CD4-positive, alpha-beta T cell treated with Interleukin-6 at 100 ng/mL for 8 hours (primary cell): ENCODE results near the gene DRD1.

Source experiments
- DNase-seq: peaks from one replicate; pipeline ENCODE4 v3.0.0-alpha.2; 2020; ENCODE audit warnings: mixed read lengths, low spot score

Gene DRD1

DNA sequence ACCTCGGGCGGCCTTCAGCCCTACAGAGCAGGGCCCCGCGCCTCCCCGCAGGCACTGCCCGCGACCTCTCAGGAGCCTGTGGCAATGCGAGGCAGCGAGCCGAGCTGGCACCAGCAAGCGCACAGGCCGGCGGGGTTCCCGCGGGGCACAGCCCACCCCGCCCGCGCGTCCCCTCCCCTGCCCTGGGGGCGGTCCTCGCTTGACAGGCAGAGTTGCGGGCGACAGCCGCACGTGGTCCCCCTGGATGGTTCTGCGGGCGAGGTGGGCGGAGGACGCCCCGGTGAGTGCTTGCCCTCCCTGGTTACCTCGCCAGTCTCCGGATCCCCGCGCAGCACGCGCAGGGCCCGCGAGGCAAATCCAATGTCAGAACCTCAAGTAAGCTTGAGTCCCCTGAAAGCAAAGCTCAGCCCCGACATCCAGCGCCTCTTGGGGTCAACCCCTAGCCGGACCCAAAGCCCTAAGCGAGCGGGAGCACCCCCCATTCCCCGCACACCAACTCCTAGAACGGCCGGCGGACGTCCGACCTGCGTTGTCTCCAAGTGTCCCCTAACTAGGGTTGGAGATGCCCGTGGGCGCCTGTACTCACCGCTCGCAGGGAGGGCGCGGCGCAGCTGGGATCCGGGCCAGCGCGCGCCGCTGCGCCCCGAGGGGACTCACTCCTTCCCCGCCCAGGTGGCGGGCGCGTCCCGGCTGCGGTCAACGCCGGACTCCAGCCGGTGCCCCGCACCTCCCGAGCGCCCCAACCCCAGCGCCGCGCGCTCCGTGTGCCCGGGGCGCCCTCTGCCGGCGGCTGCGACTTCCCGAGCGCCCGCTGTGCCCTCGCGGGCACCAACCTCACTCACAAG, at the start of gene DRD1:
Gene DRD1, minus strand, starts transcription at position 123 of the 845 bp plus-strand sequence. CDS start 1,083 bp downstream, outside the sequence.
- DNase-seq = peak; percentile 19

DNA sequence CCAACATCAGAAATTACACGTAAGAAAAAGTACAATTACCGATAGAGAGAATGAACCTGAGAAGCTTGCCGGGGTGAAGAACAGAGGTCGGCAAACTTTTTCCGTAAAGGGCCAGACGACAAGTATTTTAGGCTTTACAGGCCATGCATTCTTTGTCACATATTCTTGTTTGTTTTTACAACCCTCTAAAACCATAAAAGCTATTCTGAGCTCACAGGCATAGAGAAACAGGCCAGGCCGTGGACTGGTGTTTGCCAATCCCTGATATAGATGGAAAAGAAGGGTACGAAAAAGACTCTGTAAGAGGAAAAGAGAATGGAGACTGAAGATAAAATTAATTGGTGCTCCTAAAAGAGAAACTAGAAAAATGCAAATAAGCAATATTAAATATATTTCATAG, 49.7 kb upstream of the DRD1 start:
- no peak for DNase-seq

DNA sequence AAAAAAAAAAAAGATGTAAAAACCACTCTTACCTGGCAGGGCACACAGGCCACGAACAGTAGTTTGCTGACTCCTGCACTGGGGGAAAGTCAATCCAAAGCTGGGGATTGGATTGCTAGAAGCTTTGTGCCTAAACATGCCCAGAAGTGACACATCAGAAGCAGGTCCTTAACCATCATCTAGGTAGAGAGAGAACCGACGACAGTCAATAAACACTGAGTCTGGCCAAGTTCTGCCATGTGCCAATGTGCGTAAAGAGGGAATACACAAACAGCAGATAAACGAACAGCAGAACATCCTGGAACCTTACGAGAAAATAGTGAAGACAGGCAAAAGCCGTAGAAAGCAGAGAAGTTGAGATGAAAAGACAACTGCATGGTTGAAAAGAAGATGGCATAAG, 49.3 kb upstream of the DRD1 start:
- DNase-seq = no peak

DNA sequence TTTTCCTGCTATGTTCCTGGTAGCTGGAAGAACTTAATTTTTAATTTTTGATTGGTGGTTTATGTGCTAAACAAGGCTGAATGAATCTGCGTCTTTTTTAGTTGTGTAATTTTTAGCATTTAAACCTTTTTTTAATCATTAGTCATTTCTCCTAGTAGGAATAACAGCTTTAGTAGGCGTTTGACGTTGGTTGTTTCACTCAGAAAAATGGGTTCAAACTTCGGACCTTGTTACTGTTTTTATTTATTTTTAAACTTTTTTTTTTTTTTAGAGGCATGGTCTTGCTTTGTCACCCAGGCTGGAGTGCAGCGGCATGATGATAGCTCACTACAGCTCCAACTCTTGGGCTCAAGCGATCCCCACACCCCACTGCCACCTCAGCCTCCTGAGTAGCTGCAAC, 47.2 kb upstream of the DRD1 start:
- DNase-seq = no peak

DNA sequence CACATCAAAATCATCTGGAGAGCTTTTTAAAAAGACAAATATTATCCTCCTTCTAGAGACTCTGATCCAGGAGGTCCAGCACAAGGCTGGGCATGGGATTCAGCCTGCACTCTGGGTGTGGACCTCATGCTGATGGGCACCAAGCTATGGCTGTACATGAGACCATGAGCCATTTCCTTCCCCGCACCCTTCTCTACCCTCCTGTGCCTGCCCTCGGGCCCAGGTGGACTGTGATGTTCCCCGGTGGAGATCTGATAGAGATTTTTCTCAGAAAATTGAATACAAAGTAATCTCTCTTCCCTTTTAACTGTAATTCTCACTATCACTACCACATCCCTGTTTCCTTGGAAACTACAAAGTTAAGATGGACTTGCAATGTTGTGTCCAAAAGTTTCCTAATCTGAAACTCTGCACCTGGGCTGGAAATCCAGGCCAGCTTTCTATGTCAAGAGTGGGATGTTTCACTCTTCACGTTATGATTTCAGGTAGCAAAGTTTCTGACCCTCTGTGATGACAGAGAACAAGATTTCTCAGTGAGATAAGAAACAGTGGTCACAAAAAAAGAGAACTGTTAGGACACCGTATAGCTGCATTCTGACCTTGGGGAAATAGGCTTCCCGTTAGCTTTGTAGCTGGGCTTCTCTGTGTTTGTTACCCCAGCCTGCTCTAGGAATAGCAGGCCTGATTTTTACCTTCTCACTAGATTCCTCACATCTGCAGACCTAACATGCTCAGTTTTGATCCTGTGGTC, 45.9 kb upstream of the DRD1 start:
- no peak for DNase-seq

DNA sequence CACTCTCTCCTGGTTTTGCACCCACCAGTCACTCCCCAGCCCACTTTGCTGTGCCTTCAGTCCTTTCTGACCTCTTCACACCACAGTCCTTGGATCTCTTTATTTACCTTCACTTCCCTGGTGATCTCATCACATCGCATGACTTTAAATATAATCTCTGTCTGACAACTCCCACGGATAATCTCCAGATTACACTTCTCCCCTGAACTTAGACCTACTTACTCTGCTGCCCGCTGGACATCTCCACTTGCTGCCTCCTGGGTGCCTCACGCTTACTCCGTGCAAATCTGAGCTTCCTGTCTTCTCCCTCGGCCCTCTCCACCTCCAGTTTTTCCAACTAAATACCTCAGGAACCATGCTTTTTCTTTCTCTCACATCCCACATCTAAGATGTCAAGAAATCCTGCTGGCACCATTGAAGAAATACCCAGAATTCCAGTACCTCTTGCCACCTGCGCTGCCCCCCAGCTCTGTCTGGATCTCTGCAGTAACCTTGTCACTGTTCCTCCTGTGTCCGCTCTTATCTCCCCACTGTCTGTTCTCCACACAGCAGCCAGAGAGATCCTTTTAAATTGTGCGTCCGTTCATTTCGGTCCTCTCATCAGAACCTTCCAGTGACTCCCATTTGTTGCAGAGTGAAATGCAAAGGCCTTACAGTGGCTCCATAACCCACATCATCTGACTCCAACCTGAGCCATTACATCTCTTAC, 43.7 kb upstream of the DRD1 start:
- DNase-seq = no peak

DNA sequence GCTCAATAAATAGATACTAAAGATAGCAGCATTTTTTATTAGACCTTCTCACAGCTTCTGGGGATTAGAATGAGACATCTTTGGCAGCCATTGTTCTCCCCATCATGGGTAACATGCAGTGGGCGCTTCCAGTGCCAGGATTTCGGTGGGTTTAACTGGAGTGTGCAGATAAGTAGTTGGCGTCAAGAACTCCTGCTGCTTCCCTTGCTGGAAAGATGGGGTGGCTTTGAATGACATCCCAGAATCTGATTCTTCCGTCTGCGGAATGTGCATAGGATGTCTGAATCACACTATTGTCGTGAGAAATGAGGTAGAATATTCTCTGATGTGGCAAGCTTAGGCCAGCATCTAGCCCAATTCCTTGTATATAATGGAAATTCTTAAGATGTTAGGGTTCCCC, 41.6 kb upstream of the DRD1 start:
- DNase-seq = no peak

DNA sequence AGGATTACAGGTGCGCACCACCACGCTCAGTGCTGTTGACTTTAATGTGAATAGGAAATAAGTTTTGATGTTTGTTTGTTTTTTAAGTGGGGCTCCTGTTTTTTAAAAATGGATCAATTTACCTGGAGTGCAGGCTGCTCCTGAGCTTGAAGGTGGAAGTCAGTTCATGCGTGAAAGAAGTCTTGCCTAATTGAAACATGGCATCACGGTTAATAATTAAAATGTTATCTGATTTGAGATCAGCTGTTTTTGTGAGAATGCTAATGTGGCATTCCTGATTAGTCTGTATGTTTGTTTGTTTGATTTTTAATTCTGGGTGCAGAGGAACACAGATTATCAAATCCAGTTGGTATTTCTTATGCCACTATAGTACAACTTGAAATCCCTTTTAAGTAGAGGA, 40.8 kb upstream of the DRD1 start:
- DNase-seq = no peak

DNA sequence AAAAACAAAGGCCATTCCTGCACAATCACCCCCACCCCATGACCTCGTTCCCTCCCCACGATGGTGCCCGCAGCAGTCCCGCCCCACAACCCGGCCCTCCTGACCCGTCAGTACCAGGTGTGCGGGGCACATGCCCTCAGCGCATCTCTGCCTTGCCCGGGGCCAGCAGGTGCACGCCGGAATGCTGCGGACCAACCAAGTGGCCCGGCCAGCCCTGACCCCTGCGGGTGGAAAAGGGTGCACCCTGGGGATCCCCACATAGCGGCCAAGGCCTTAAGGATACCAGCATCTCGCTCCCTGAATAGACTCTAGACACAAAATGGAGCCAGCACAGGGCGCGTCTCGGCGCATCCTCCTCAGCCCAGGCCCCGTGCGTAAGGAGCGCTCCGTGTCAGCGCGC, 40.3 kb upstream of the DRD1 start:
- DNase-seq = no peak

DNA sequence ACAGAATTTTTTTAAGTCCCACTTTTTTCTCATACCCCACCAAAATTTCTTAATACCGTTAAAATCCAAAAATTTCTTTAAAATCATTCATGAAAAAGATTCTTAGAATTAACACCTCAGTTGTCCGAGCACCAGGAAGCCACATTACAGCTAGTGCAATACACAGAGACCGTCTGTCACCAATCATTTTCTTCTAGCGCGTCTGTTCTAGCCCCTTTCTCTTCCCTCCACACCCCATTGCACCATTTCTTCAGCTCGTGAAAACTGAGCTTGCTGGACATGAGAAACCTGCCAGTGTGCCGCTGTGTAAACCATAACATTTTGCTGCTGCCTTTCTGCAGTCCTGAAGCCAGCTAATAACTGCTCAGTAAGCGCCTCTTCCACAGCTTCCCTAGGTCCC, 39.4 kb upstream of the DRD1 start:
- no peak for DNase-seq

DNA sequence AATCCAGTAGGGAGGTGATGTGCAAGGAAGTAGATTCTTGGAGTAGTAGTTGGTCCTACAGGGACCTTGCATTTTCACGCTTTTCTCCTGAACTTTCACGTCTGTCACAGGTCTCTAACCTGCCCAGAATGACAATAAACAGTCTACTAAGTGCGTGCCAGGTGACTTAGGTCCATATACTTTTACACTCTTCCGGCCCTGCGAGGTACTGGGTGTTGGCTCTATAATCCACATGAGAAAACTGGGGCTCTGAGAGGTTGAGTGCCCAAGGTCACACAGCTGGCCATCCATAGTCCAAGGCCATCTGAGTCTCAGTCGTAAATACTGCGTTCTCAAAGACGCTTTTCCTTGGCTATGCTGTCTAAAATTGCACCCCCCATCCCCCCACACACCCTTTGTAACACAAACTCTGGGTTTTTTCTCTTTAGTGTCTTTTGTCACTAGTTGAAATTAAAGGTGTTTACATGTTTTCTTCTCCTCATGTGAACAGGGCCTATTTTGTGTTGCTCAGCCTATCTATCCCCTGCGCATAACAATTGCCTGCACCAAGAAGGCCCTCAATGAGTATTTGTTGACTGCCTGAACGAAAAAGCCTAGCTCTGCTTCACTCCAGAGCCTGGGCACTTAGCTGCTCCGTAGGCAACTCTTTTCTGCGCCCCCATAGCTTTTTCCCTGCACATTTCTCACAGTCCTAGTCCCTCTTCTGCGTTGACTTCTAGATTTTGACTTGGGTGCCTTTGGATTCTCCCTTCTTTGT, 35.3 kb upstream of the DRD1 start:
- peak; percentile 9 for DNase-seq

DNA sequence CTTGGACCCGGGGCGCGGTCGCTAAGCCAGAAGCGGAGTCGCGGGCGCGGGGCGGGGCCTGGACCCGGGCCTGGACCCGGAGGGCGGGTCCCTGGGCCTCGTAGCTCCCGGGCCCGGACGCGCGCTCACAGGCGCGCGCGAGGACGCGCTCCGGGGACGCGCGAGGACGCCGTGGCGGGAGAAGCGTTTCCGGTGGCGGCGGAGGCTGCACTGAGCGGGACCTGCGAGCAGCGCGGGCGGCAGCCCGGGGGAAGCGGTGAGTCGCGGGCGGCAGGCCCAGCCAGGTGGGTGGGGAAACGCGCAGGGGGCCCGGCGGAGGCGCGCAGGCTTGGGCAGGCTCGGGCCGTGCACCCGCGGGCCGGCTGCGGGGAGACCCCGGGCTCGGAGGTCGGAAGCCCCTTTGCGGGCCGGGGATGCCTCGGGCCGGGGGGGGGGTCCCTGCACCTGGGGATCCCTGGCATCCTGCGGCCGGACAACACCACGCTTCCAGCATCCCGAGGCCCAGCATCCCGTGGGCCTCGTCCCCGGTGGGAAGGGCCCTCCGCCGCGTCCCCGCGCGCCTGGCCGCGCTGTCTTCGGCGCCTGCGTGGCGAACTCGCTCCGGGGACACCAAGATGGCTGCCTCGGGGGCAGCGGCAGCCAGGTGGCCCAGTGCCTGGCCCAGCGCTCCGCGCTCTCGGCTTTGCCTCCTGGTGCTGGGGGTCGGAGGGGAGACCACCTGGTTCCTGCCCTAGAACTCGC, 34.6 kb upstream of the DRD1 start, which contains the start of gene SFXN1:
Gene SFXN1, plus strand, starts transcription at position 177 of the 741 bp plus-strand sequence. CDS start 13,544 bp downstream, outside the sequence.
- DNase-seq = peak; percentile 73

DNA sequence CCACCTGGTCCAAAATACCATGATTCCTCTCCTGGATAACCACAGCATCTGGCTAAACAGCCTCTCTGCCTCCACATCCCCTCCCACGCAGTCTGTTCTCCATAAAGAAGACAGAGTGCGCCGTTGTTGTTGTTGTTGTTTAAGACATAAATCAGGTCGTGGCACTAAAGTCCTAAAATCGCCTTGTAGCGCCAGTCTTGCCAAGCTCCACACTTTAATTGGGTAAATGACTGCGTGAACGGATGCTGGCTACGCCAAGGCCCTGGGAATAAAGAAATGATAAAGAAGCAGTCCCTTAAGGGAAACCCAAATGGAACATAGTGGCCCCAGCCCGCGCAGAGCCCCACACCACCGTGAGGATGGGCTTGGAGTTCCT, 34.0 kb upstream of the DRD1 start:
- no peak for DNase-seq

DNA sequence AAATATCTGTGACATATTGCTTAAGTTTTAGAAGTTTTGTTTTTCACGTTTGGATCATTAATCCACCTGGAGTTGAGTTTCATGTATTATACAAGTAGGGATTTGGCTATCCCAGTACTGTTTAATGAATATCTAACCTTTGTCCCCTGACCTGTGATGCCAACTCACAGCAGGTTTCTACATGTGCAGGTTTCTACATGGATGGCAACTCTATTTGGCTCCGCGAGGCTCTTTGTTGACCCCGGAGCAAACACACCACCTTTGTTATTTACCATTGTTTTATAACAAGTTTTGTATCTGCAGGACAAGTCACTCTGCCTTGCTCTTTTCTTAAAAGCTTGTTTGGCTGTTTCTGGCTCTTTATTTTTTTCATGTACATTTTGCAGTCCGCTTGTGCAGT, 33.5 kb upstream of the DRD1 start:
- DNase-seq = no peak

DNA sequence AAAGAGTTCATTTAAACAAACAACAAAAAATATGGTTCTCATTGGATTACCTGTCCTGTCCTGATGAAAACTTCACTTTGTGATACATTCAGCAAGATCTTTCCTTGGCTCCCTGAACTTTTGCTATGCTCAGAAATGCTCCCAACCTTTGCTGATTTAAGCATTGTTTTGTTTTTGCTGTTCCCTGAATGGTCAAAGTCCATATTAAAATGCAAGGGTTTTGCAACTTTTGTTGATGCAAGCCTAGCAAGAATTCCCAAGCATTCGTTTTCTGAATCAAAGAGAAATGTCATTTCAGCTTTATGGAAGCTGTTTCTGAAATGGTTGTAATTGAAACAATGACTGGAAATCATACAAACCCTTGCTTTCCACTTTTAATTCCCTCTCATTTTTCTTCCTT, 31.3 kb upstream of the DRD1 start:
- no peak for DNase-seq

DNA sequence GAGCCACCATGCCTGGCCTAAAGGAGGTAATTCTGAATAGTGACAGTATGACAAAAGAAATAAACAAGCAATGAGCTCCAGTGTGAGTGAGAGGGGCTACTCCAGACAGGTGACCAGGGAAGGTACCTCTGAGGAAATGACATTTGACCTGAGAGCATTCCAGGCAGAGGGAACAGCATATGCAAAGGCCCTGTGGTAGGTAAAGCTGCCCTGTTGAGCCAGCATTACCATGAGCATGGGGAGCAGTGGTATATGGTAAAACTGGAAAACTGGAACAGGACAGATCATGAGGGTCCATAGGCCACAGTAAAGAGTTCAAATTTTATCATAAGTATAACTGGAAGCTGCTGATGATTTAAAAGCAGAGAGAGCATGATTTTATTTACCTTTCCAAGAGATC, 28.4 kb upstream of the DRD1 start:
- no peak for DNase-seq

DNA sequence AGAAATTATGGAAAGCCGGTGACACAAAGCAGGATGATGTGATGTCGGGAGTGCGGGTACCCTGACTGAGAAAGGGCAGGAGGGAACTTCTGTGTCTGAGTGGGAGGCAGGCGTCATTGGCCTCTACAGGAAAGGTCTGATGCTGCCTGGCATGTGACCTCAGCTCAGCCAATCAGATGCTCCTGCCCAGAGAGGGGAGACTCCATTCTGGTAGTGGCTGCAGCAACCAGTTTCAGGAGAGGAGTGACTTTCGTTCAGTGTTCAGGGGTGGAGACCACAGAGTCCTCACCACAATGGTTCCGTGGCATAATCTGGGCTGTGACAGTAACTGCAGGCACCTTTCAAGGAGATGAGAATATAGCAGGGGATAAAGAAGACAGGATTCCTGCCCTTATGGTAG, 27.6 kb upstream of the DRD1 start:
- DNase-seq = no peak

DNA sequence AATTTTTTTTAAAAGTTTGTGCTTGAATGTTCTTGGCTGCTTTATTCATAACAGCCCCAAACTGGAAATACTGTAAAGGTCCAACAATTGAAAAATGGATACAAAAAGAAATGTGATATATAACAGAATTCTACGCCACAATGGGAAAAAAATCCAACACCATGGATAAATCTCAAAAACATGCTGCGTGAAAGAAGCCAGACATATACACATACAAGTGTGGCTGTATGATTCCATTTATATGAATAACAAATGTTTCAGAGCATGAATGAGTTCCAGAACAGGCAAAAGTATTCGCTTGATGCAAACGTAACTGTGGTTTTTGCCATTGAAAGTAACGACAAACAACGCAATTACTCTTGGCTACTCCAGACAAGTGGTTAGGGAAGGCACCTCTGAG, 27.2 kb upstream of the DRD1 start:
- DNase-seq = no peak

DNA sequence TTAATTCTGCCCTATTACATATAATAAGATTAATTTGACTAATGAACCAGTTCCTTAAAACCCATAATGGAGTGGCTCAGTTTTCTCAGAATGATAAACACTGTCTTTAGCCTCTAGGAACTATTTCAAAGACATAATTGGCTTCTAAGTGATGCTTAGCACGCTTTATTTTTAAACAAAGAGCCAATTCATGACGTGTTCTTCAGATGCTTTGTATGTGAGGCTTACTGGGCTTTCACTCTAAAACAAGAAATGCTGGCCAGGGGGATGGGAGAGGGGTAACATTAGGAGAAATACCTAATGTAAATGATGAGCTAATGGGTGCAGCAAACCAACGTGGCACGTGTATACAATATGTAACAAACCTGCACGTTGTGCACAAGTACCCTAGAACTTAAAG, 26.8 kb upstream of the DRD1 start:
- no peak for DNase-seq

DNA sequence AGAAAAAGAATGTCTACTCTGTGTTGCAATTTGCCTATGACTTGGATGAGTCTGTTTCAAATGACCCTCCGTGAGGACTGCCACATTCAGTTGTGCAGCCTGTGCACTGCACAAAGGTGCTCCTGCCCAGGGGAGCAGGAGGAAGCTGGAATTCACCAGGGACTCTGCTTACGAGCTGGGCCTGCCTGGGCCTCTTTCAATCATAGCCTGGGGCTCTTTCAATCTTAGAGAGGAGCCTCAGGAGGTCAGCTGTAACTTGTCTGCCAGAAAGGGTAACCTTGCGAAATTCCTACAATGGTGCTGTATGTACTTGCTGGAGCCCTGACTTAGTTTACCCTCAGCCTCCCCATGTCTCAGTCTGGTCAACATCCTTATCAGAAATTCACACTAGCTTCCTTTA, 25.9 kb upstream of the DRD1 start:
- no peak for DNase-seq

DNA sequence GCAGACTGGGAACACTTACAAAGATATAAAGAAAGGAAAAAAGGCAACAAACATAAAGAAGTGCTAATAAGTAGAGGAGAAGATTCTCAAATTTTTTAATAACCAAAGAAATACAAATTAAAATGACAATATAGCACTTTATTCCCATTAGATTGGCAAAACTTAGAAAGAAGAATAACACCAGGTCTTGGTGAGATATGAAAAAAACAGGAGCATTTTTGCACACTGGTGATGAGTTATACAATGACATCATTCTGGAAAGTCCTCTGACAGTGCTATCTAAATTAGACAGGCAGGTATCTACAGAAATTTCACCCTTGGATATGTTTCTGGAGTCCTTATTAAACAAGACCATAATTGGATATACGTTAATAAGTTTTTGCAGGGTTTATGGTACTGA, 24.9 kb upstream of the DRD1 start:
- no peak for DNase-seq
